Pancreas (tissue), 10 donors: ENCODE measurements around the gene RNF40. TPM values are rescaled to one million over a fixed set of nuclear protein-coding genes. Genes with fewer than 3 reads are reported as not detected.

ENCODE experiments used
- ATAC-seq, 4 donors: fragments of 200-7000 bp; cut with Tn5 transposase; one replicate each; pipeline versions ENCODE4 v1.8.0 to v1.9.1; 2020; ENCODE audit warnings: mild to moderate bottlenecking in 4 of 4, moderate library complexity in 4 of 4
- DNase-seq, 6 donors: peaks; one replicate each; pipeline ENCODE4 v3.0.0-alpha.2; 2020
- FAIRE-seq: peaks from 2 replicates; lab custom pipeline; 2012; peaks lifted over from hg19 to GRCh38; lab: Jason Lieb, UNC
- H3K27ac ChIP-seq, 4 donors: fragments of 200-600 bp; sonication (generic); 1 replicate in 3 of 4; 2 replicates in 1 of 4; pipeline versions ENCODE4 v1.5.0 to v1.8.0; 2020
- H3K27me3 ChIP-seq, 4 donors: fragments of 200-600 bp; one replicate each; pipeline ENCODE4 v1.8.0; 2021
- H3K36me3 ChIP-seq, 3 donors: fragments of 200-600 bp; sonication (generic) in 1 of 3; one replicate each; pipeline versions ENCODE4 v1.5.0 to v1.8.0; 2020 to 2021
- H3K4me1 ChIP-seq, 3 donors: fragments of 200-600 bp; one replicate each; pipeline ENCODE4 v1.8.0; 2021
- H3K4me3 ChIP-seq, 4 donors: fragments of 200-600 bp; sonication (generic) in 2 of 4; one replicate each; pipeline versions ENCODE4 v1.5.0 to v1.8.0; 2020 to 2021
- H3K9me3 ChIP-seq, 4 donors: fragments of 200-600 bp; one replicate each; pipeline ENCODE4 v1.8.0; 2021
- CTCF ChIP-seq, 4 donors: fragments of 200-600 bp; sonication (generic) in 3 of 4; IDR thresholded peaks; one replicate each; pipeline versions ENCODE4 v1.5.0 to v1.8.0; 2021; ENCODE audit warnings: antibody characterized with exemption in 4 of 4
- WGBS, 2 donors: extraction: QIAGEN DNeasy Blood & Tissue Kit; methylation state at CpG; one replicate each; pipeline ENCODE4 v1.1.7; 2013; 5-methylcytosine and 5-hydroxymethylcytosine counted together
- intact Hi-C, 3 donors: fragments of 100-400 bp; cut with DNase I; formaldehyde crosslinking; loops; one replicate each; pipeline versions ENCODE4 v1.11.1 to v1.14.2; 2022
- polyA plus RNA-seq, 2 donors: library from polyadenylated mRNA; stranded (reverse); fragments of 200-250 nt; gene quantifications; one replicate each; pipeline ENCODE4 v1.2.3, GENCODE V29; 2013
- total RNA-seq, 6 donors: library from RNA; stranded (reverse); fragmentation: NEBNext Ultra II Directional in 4 of 6; extraction: Animal tissue kit (Norgen Biotek cat#: 25700) in 4 of 6; gene quantifications; one replicate each; pipeline versions ENCODE4 v1.2.1 to v1.2.4, GENCODE V29; 2021 to 2023
- donor health status: healthy with polysubstance abuse.
- donor health status: DM: no; HTN: no; CAD: no; lungs with moderate emphysema.
- donor health status: DM: no; HTN: no; CAD: no.
- donor health status: control.
- donor health status: control.
- donor health status: Bipolar disorder and iron deficiency.
- donor health status: DM: yes; HTN: yes; CAD: no.
- donor health status: DM: no; HTN: no; CAD: no.
- donor health status: DM: no; HTN: no; CAD: no.
- donor health status: DM: yes; HTN: yes; CAD: no.

The RNF40 gene
- total and polyA plus RNA-seq, 8 donors, result 37.7 to 68.4 (median 42.5) TPM

- no peak for DNase-seq
- intact Hi-C loops, result no loop called here
These were observed 18.4 kb downstream of the RNF40 start for GRCh38 chr16:30780549-30780948.

GRCh38 chr16:30782486-30783279 lies 20.6 kb downstream of the RNF40 start:
- Histone ChIP-seq H3K27ac (no peak overlapping the region), H3K4me1 (peaks cover 0 to 6% (median 0%) of the 10 kb centered on the region in 3 donors), H3K36me3 (peaks cover 0 to 14% (median 6%) of the 10 kb centered on the region in 3 donors), H3K9me3 (no peaks in the 10 kb centered on the region), H3K4me3 (no peak overlapping the region), H3K27me3 (no peaks in the 10 kb centered on the region)
- intact Hi-C loops, result no loop called here
- WGBS, 2 donors, result 94 to 95% methylated on average over 63 of the region's 63 CpGs
- DNase-seq, result peak in 1 of 6 donors; percentile 52
- TF ChIP-seq CTCF (IDR thresholded peaks at IDR 0.05), result no peak
- FAIRE-seq, result no peak
- ATAC-seq, result no peak

More at GRCh38 chr16:30780549-30780948, 18.4 kb downstream of the RNF40 start:
- FAIRE-seq, result no peak
- whole genome bisulfite sequencing, 2 donors, result 82 to 87% methylated on average over 4 of the region's 4 CpGs
- H3K36me3 ChIP-seq, result peaks cover 0 to 14% (median 6%) of the 10 kb centered on the region in 3 donors
- no peak overlapping the region for H3K27ac ChIP-seq
- ATAC-seq, result no peak
- no peak overlapping the region for H3K4me3 ChIP-seq
- TF ChIP-seq CTCF (IDR thresholded peaks at IDR 0.05), result no peak
- no peaks in the 10 kb centered on the region for H3K9me3 ChIP-seq
- peaks cover 0 to 6% (median 0%) of the 10 kb centered on the region in 3 donors for H3K4me1 ChIP-seq
- H3K27me3 ChIP-seq, result no peaks in the 10 kb centered on the region

- TF ChIP-seq CTCF (IDR thresholded peaks at IDR 0.05), result no peak
- WGBS, 2 donors, result 93 to 95% methylated on average over 57 of the region's 57 CpGs
These were observed 21.4 kb downstream of the RNF40 start for GRCh38 chr16:30783280-30784109.

GRCh38 chr16:30784215-30784614 lies 22.1 kb downstream of the RNF40 start:
- Histone ChIP-seq H3K4me3 (no peak overlapping the region), H3K27ac (no peak overlapping the region), H3K27me3 (no peaks in the 10 kb centered on the region), H3K4me1 (peaks cover 0 to 6% (median 0%) of the 10 kb centered on the region in 3 donors), H3K36me3 (peaks cover 0 to 14% (median 6%) of the 10 kb centered on the region in 3 donors), H3K9me3 (no peaks in the 10 kb centered on the region)
- no peak for FAIRE-seq
- no peak for ATAC-seq
- DNase-seq, result no peak
- 83% methylated on average over 18 of the region's 18 CpGs for WGBS, 2 donors
- TF ChIP-seq CTCF (IDR thresholded peaks at IDR 0.05), result no peak
- intact Hi-C loops, result no loop called here

More at GRCh38 chr16:30783280-30784109, 21.4 kb downstream of the RNF40 start:
- no peaks in the 10 kb centered on the region for H3K27me3 ChIP-seq
- H3K36me3 ChIP-seq, result peaks cover 0 to 14% (median 6%) of the 10 kb centered on the region in 3 donors
- no peak overlapping the region for H3K27ac ChIP-seq
- peaks cover 0 to 6% (median 0%) of the 10 kb centered on the region in 3 donors for H3K4me1 ChIP-seq
- no peak overlapping the region for H3K4me3 ChIP-seq
- ATAC-seq (no peak), DNase-seq (peak in 2 of 6 donors; percentile 12 to 67), FAIRE-seq (no peak)
- intact Hi-C loops, result no loop called here
- H3K9me3 ChIP-seq, result no peaks in the 10 kb centered on the region
